Activated CD4-positive, alpha-beta memory T cell treated with anti-CD3 and anti-CD28 coated beads for 36 hours (primary cell): Measurements from ENCODE around the gene LMF1. TPM values are rescaled to one million over a fixed set of nuclear protein-coding genes. Genes with fewer than 3 reads are reported as not detected.
A peak's percentile ranks its signal among the peaks of the same experiment; 100 is the strongest.

Experiments used
- CTCF ChIA-PET: fragments of 350-600 bp; sonication (Branson Sonifier 250); formaldehyde crosslinking; loops from one replicate; lab custom pipeline; 2021; ENCODE audit warnings: antibody characterized with exemption, inconsistent platforms; lab: Charles Lee
- POLR2A ChIA-PET: fragments of 350-600 bp; sonication (Branson Sonifier 250); formaldehyde crosslinking; loops from one replicate; lab custom pipeline; 2021; ENCODE audit warnings: antibody characterized with exemption; lab: Charles Lee
- DNase-seq: peaks from one replicate; pipeline ENCODE4 v3.0.0-alpha.2; 2020
- H3K27ac Mint-ChIP-seq: one replicate; pipeline ENCODE4 v1.8.0; 2021; ENCODE audit warnings: mixed read lengths
- H3K27me3 Mint-ChIP-seq: one replicate; pipeline ENCODE4 v1.8.0; 2021; ENCODE audit warnings: mixed read lengths
- H3K36me3 Mint-ChIP-seq: one replicate; pipeline ENCODE4 v1.8.0; 2021; ENCODE audit warnings: mixed read lengths
- H3K4me1 Mint-ChIP-seq: one replicate; pipeline ENCODE4 v1.8.0; 2021; ENCODE audit warnings: low read depth, mixed read lengths
- H3K4me3 Mint-ChIP-seq: one replicate; pipeline ENCODE4 v1.8.0; 2021; ENCODE audit warnings: mild to moderate bottlenecking, mixed read lengths
- H3K9me3 Mint-ChIP-seq: one replicate; pipeline ENCODE4 v1.8.0; 2021; ENCODE audit warnings: mixed read lengths
- intact Hi-C: fragments of 100-400 bp; cut with micrococcal nuclease; formaldehyde crosslinking; loops from one replicate; pipeline ENCODE4 v1.15.1; 2023
- total RNA-seq, 2 experiments: library from RNA; stranded (reverse); gene quantifications; one replicate each; pipeline ENCODE4 v1.2.3, GENCODE V29; 2021

Gene LMF1
- total RNA-seq: 10 to 100 TPM; 14.4 to 15.4 TPM

DNA sequence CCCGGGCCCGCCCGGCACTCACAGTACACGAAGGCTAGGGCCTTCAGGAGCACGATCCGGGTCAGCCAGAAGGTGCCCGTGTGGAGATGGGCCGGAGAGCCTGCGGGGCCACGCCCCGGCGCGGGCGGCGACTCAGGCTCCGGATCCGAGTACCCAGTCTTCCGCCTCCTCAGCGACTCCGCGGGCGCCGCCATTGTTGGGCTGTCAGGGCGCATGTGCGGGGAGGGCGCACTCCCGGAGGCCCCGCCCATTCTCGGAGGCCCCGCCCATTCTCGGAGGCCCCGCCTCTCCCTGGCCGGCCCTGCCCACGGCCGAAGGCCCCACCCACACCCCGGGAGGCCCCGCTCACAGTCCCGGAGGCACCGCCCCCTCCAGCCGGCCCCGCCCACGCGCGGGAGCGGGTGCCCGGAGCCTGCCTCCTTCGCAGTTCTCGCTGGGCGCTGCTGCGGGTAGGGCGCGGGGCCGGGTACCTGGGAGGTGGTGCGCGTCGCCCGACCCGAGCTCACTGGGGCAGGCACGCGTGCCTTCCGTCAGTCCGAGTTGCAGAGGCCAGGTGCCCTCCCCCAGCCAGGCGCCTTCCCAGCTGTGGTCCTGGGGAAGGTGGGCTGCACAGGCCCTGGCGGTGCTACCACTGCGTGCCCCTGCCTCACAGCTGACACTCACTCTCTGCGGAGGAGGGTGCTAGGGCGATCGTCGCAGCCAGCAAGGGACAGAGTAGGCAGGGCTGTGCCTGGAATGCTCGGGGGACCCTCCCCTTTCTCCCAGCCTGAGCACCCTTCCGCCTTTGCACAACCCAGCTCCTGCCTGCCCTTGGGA lies at the start of gene LMF1:
Gene LMF1 (minus strand): TSS at position 219 of the 816 bp plus-strand sequence. CDS start 4 bp downstream, at position 215.
- intact Hi-C loops: loop anchor here (1.0 to 5.0 kb wide), 4 partner anchors 10 to 164 kb away; partner anchors contain the start of gene SOX8
- DNase-seq: peak; percentile 97
- peaks cover 15% of the 10 kb centered on the region for H3K4me1 Mint-ChIP-seq
- H3K4me3 Mint-ChIP-seq: peak within 1 kb of the TSS; percentile 78
- peak within 1 kb of the TSS; percentile 33 for H3K27ac Mint-ChIP-seq
- POLR2A ChIA-PET: no interaction called here
- CTCF ChIA-PET: no interaction called here
- no peaks in the 10 kb centered on the region for H3K27me3 Mint-ChIP-seq
- H3K36me3 Mint-ChIP-seq: peaks cover 8% of the 10 kb centered on the region
- H3K9me3 Mint-ChIP-seq: no peaks in the 10 kb centered on the region

DNA sequence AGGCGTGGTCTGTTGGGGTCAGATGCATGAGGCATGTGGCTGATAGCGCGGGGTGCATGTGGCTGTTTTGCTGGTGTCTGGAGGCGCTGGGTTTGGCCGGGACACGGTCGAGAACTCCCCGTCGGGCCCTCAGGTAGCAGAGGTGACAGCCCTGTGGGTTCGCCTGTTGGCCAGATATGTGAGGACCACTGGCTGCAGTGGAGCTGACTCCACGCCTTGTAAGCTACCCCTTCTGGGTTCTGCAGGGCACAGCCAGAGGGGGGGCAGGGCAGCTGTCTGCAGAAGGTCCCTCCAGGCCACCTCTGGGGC lies 49.3 kb upstream of the LMF1 start:
- H3K4me3 Mint-ChIP-seq: no peak overlapping the region
- CTCF ChIA-PET: no interaction called here
- intact Hi-C loops: no loop called here
- POLR2A ChIA-PET: no interaction called here
- H3K27me3 Mint-ChIP-seq: peaks cover 2% of the 10 kb centered on the region
- H3K9me3 Mint-ChIP-seq: no peaks in the 10 kb centered on the region
- H3K27ac Mint-ChIP-seq: no peak overlapping the region
- no peaks in the 10 kb centered on the region for H3K4me1 Mint-ChIP-seq
- no peaks in the 10 kb centered on the region for H3K36me3 Mint-ChIP-seq
- no peak for DNase-seq

DNA sequence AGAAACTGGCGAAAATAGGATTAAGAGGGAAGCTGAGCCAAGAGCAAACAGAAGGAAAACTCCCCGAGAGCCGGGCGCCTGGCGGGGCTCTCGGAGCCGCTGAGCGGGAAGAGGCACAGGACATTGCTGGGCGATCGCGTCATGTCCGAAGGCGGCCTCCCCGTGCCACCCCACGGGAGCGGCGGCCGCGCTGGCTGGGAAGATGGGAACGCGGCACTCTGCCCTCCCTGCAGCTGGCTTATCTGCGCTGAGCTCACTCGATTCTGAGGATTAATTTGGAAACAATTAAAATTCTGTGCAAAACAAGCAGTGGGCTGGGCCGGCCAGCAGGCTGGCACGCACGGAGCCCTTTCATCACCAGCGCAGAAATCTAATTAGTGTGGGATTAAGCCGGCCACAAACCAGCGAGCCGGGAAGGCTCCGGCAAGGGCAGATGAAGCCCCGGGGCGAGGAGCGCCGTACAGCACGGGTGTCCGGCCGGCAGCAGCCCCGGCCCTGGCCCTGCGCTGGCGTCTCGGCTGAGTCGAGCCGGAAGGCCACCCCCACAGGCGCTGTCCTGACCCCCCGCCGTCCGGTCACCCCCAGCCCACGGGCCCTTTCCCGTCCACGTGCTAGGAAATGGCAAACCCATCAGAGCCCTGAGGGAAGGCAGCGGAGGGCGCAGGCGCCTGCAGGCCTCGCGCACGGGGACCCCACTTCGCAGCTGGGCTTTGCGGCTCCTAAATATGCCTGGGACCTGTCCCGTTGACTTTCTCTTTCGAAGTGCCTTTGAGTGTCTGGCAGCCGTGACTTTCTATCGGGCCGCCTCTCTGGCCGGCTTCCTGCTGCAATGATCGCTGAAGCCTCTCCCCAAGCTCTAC lies 48.7 kb upstream of the LMF1 start:
- no peak for DNase-seq
- H3K4me1 Mint-ChIP-seq: no peaks in the 10 kb centered on the region
- no peak overlapping the region for H3K27ac Mint-ChIP-seq
- ChIA-PET POLR2A (no interaction called here), CTCF (no interaction called here)
- no peak overlapping the region for H3K4me3 Mint-ChIP-seq
- intact Hi-C loops: no loop called here
- no peaks in the 10 kb centered on the region for H3K36me3 Mint-ChIP-seq
- H3K27me3 Mint-ChIP-seq: peaks cover 2% of the 10 kb centered on the region
- H3K9me3 Mint-ChIP-seq: no peaks in the 10 kb centered on the region

DNA sequence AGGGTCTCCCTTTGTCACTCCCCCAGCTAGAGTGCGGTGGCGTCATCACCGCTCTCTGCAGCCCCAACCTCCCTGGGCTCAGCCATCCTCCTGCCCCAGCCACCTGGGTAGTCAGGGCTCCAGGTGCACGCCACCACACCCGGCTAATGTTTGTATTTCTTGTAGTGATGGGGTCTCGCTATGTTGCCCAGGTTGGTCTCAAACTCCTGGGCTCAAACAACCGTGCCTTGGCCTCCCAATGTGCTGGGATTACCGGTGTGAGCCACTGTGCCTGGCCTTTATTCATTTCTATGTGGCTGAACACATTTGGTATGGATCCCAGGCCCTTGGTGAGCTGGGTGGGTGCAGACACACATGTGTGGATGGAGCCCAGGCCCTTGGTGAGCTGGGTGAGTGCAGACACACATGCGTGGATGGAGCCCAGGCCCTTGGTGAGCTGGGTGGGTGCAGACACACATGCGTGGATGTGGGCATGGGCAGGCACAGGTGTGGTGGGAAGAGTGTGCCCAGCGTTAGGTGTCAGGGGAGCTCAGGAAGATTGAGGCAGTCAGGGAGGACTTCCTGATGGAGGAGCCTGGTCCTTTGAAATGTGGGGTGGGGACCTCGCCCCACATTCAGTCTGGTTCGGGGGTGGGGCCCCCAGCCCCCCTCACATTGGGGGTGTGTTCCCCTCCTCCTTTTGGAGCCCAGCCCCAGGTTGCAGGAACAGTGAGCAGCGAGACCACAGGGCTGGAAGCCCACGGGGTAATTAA lies 47.8 kb upstream of the LMF1 start:
- H3K4me3 Mint-ChIP-seq: no peak overlapping the region
- H3K27me3 Mint-ChIP-seq: peaks cover 2% of the 10 kb centered on the region
- no peak for DNase-seq
- ChIA-PET POLR2A (no interaction called here), CTCF (no interaction called here)
- peak overlapping the region; percentile 28 for H3K27ac Mint-ChIP-seq
- intact Hi-C loops: no loop called here
- no peaks in the 10 kb centered on the region for H3K4me1 Mint-ChIP-seq
- no peaks in the 10 kb centered on the region for H3K9me3 Mint-ChIP-seq
- no peaks in the 10 kb centered on the region for H3K36me3 Mint-ChIP-seq

DNA sequence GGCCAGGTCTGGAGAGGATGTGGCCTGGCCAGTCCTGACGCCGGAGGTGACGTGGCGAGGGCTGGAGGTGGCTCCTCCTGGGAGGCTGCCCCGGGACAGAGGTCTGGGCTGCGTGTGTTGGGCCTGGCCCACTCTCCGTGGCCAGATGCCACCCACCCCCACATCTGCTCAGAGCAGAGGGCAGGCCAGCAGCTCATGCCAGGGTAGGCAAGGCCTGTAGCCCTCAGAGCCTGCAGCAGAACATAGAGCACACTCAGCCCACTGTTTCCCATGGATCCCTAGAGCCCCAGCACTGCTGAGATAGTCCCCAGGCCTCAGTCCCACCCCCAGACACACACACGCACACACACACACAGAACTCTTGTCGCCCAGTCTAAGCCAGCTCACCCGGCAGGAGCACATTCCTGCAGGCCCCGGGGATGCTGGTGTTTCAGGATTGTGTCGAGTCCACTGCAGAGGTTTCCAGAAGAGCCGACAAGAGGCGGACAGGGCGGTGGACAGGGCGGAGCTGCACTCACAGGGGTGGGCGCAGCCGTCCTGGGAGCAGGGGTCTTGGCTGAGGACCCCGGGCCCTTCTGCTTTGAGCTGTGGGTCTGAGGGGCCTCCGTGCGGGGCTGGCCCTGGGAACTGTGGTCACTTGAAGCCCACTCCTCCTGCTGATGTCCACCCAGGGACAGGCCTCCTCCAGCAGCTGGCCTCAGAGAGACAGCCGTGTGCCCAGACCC lies 44.1 kb upstream of the LMF1 start:
- no peaks in the 10 kb centered on the region for H3K36me3 Mint-ChIP-seq
- H3K27me3 Mint-ChIP-seq: peaks cover 2% of the 10 kb centered on the region
- ChIA-PET POLR2A (no interaction called here), CTCF (no interaction called here)
- H3K9me3 Mint-ChIP-seq: no peaks in the 10 kb centered on the region
- no peaks in the 10 kb centered on the region for H3K4me1 Mint-ChIP-seq
- no peak for DNase-seq
- H3K27ac Mint-ChIP-seq: no peak overlapping the region
- H3K4me3 Mint-ChIP-seq: no peak overlapping the region
- intact Hi-C loops: no loop called here

DNA sequence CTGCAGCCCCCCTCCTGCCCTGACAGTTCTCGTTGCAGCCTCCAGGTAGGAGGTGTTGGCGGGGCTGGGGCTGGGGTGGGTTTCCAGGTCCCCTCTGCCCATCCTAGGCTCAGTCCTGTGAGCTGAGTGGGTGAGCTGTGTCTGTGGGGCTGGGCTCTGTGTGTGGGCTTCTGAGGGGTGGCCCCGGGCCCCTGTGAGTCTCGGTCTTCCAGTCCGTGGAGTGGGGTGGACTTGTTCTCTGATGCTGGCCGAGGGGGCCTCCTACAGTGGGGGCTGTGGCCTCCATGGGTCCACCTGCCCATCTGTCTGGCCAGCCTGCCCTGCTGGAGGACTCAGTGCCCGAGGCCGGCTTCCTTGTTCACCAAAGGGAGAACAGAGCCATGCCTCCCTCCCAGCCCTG lies 43.4 kb upstream of the LMF1 start:
- CTCF ChIA-PET: no interaction called here
- Mint-ChIP-seq H3K9me3 (no peaks in the 10 kb centered on the region), H3K36me3 (no peaks in the 10 kb centered on the region), H3K27me3 (peaks cover 2% of the 10 kb centered on the region), H3K4me3 (no peak overlapping the region), H3K4me1 (no peaks in the 10 kb centered on the region), H3K27ac (no peak overlapping the region)
- intact Hi-C loops: no loop called here
- no peak for DNase-seq
- POLR2A ChIA-PET: no interaction called here

DNA sequence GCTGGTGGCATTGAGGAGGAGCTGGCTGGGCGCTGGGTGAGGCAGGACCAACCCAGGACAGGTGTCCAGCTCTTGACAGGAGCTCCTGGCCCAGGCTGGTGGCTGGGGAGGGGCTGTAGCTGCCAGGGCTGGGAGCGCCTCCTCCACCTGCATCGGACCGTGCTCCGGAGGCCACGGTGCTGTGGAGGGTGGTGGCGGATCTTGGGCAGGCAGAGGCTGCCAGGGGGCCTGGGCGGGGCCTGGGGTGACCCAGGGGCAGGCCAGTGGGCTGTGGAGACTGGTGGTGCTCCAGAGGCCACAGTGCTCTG lies 42.8 kb upstream of the LMF1 start:
- ChIA-PET CTCF (no interaction called here), POLR2A (no interaction called here)
- H3K36me3 Mint-ChIP-seq: no peaks in the 10 kb centered on the region
- H3K4me3 Mint-ChIP-seq: no peak overlapping the region
- no peaks in the 10 kb centered on the region for H3K9me3 Mint-ChIP-seq
- no peak for DNase-seq
- H3K27me3 Mint-ChIP-seq: no peaks in the 10 kb centered on the region
- no peaks in the 10 kb centered on the region for H3K4me1 Mint-ChIP-seq
- H3K27ac Mint-ChIP-seq: no peak overlapping the region
- intact Hi-C loops: no loop called here

DNA sequence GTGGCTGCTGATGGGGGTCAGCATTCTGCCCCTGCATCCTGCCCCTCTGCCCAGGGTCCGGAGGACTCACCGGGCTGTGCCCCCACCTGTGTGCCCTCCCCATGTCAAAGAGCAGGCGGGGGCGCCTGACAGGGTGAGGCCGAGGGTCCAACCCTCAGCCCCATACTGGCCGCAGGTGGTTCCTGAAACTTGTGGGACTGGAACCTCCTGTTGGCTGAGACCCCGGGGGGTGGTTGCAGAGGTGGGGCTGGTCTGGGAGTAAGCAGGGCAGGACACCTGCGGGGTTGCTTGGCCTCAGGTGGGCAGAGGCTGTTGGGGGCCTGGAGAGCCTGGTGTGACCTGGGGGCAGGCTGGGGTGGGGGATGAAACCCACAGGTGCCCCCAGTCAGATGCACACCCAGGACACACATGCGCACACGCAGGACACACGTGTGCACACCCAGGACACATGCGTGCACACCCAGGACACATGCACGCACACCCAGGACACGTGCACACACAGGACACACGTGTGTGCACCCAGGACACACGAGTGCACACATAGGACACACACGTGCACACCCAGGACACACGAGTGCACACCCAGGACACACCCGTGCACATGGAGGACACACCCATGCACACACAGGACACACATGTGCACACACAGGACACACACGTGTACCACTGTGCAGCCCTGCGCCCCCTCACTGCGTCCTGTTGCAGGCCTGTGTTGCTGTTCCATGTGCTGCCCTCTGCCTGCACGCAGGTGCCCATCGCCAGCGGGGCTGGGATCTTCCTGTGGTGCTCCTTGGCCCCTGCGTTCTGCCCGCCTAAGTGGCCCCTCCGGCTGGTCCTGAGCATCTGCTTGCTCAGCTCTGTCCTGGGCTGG lies 42.2 kb upstream of the LMF1 start:
- POLR2A ChIA-PET: no interaction called here
- intact Hi-C loops: no loop called here
- no peaks in the 10 kb centered on the region for H3K9me3 Mint-ChIP-seq
- DNase-seq: no peak
- no peaks in the 10 kb centered on the region for H3K36me3 Mint-ChIP-seq
- no peaks in the 10 kb centered on the region for H3K4me1 Mint-ChIP-seq
- no peaks in the 10 kb centered on the region for H3K27me3 Mint-ChIP-seq
- H3K27ac Mint-ChIP-seq: no peak overlapping the region
- CTCF ChIA-PET: no interaction called here
- no peak overlapping the region for H3K4me3 Mint-ChIP-seq

DNA sequence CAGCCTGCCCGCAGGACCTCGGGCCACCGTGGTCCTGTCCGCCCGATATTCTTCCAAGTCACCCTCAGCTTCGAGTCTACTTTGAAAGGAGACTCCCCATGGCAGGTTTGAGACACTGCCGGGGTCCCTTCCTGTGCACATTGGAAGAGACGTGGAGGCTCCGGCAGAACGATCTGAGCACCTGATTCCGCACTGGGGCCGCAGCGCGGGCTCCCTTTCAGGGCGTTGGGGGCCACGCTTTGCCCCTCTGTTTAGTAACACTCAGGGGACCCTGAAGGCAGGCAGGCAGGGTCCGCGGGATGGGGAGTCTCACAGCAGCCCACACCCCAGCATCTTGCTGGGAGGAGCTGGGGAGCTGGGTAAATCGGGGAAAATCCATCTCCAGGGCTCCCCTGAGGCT lies 41.4 kb upstream of the LMF1 start:
- no peak overlapping the region for H3K27ac Mint-ChIP-seq
- H3K27me3 Mint-ChIP-seq: no peaks in the 10 kb centered on the region
- CTCF ChIA-PET: no interaction called here
- POLR2A ChIA-PET: no interaction called here
- no peaks in the 10 kb centered on the region for H3K9me3 Mint-ChIP-seq
- H3K36me3 Mint-ChIP-seq: no peaks in the 10 kb centered on the region
- no peak overlapping the region for H3K4me3 Mint-ChIP-seq
- intact Hi-C loops: no loop called here
- H3K4me1 Mint-ChIP-seq: no peaks in the 10 kb centered on the region
- no peak for DNase-seq

DNA sequence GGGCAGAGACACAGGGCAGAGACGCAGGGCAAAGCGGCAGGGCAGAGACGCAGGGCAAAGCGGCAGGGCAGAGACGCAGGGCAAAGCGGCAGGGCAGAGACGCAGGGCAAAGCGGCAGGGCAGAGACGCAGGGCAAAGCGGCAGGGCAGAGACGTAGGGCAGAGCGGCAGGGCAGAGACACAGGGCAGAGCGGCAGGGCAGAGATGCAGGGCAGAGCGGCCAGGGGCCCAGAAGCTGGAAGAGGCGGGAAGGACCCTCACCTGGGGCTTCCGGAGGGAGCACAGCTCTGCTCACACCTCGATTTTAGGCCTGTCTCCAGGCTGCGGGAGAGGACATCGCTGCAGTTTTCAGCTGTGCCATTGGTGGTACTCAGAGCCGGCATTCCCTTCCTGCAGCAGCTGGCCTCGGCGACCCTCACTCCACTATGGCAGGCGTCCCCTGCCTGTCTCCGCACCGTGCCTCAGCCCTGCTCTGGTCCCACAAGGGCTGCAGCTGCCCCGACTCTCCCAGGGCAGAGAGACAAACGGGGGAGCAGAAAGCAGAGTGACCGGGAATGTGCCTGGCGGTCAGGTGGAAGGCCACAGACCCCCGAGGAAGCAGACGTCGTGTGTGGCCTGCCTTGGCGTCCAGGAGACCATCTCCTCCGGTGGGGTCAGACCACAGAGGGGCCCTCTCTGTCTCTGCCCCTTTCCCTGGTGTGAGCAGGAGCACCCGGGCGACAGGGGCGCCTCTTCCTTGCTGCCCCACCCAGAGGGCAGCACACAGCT lies 40.7 kb upstream of the LMF1 start:
- intact Hi-C loops: no loop called here
- Mint-ChIP-seq H3K4me1 (no peaks in the 10 kb centered on the region), H3K36me3 (no peaks in the 10 kb centered on the region), H3K4me3 (no peak overlapping the region), H3K9me3 (no peaks in the 10 kb centered on the region), H3K27ac (no peak overlapping the region), H3K27me3 (no peaks in the 10 kb centered on the region)
- POLR2A ChIA-PET: no interaction called here
- CTCF ChIA-PET: no interaction called here
- DNase-seq: no peak

DNA sequence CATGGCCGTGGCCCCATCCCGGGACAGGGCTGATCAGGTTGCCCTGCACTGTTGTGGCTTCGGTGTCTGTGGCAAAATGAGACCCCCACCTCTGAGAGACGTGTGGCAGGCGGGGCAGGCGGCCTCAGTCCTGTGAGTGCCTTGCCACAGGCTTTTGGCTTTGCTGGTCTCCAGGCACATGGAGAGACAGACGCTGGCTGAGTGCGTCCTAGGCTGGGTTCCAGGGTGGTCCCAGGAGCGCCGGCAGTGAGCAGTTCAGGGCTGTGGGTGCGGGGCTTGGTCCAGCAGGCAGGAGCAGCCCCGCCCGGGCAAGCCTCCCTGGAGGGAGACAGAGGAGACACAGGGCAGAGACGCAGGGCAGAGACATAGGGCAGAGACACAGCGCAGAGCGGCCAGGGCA lies 40.0 kb upstream of the LMF1 start:
- POLR2A ChIA-PET: no interaction called here
- Mint-ChIP-seq H3K27ac (no peak overlapping the region), H3K4me3 (no peak overlapping the region), H3K4me1 (peaks cover 4% of the 10 kb centered on the region), H3K9me3 (no peaks in the 10 kb centered on the region), H3K27me3 (no peaks in the 10 kb centered on the region), H3K36me3 (no peaks in the 10 kb centered on the region)
- DNase-seq: no peak
- CTCF ChIA-PET: no interaction called here
- intact Hi-C loops: no loop called here
